IMR-90 (cell line): ENCODE data around the gene FN1. TPM values are rescaled to one million over a fixed set of nuclear protein-coding genes. Genes with fewer than 3 reads are reported as not detected.

Source experiments
- ATAC-seq: fragments of 200-7000 bp; cut with Tn5 transposase; 2 replicates; pipeline ENCODE4 v1.9.1; 2020; ENCODE audit warnings: low read depth, mild to moderate bottlenecking, moderate library complexity
- BruUV-seq: library from RNA; stranded (reverse); fragments of 400-500 nt; replicated peaks from 2 replicates; lab custom pipeline; 2021; lab: Mats Ljungman, UMichigan
- CTCF ChIA-PET: fragments of 300-600 bp; formaldehyde crosslinking; extraction: SDS; loops from one replicate; lab custom pipeline; 2021; ENCODE audit warnings: antibody characterized with exemption; lab: Yijun Ruan, JAX
- POLR2A ChIA-PET: fragments of 300-600 bp; sonication (Branson Sonifier 250); formaldehyde crosslinking; loops from one replicate; lab custom pipeline; 2022; ENCODE audit warnings: antibody characterized with exemption; ENCODE audit not compliant: unreplicated experiment; lab: Charles Lee
- DNase-seq: peaks from one replicate; pipeline ENCODE4 v3.0.0; 2013
- H2AFZ ChIP-seq: replicated peaks from 2 replicates; pipeline ENCODE3; 2013; ENCODE audit warnings: low read length, mild to moderate bottlenecking; ENCODE audit not compliant: poor library complexity
- H2AK5ac ChIP-seq: 2 replicates; pipeline ENCODE4 v1.6.1; 2013; ENCODE audit warnings: low read depth, low read length, inconsistent platforms
- H2AK9ac ChIP-seq: replicated peaks from 2 replicates; pipeline ENCODE3; 2013; ENCODE audit warnings: mild to moderate bottlenecking, low read depth, low read length, moderate library complexity; ENCODE audit not compliant: poor library complexity
- H2BK120ac ChIP-seq: 2 replicates; pipeline ENCODE4 v1.6.1; 2013; ENCODE audit warnings: low read depth, low read length, inconsistent platforms
- H2BK15ac ChIP-seq: 3 replicates; pipeline ENCODE4 v1.6.1; 2013; ENCODE audit warnings: low read depth, low read length, inconsistent platforms
- H2BK20ac ChIP-seq: 2 replicates; pipeline ENCODE4 v1.6.1; 2013; ENCODE audit warnings: low read depth, mild to moderate bottlenecking, inconsistent platforms, low read length, moderate library complexity
- H2BK5ac ChIP-seq: 2 replicates; pipeline ENCODE4 v1.6.1; 2013; ENCODE audit warnings: mild to moderate bottlenecking, low read depth, low read length, inconsistent platforms; ENCODE audit not compliant: poor library complexity, severe bottlenecking
- H3K14ac ChIP-seq: replicated peaks from 2 replicates; pipeline ENCODE4 v1.6.1; 2013; ENCODE audit warnings: low read depth, low read length, inconsistent platforms
- H3K18ac ChIP-seq: 2 replicates; pipeline ENCODE4 v1.6.1; 2013; ENCODE audit warnings: low read depth, low read length, control low read depth
- H3K23ac ChIP-seq: 2 replicates; pipeline ENCODE4 v1.6.1; 2013; ENCODE audit warnings: low read depth, low read length, inconsistent platforms
- H3K27ac ChIP-seq: 2 replicates; pipeline ENCODE4 v1.5.1; 2013; ENCODE audit warnings: mild to moderate bottlenecking, control low read depth, low read length; ENCODE audit not compliant: insufficient read depth
- H3K27me3 ChIP-seq: 2 replicates; pipeline ENCODE4 v1.6.1; 2013; ENCODE audit warnings: low read length; ENCODE audit not compliant: control insufficient read depth, insufficient read depth
- H3K36me3 ChIP-seq: 2 replicates; pipeline ENCODE4 v1.6.1; 2013; ENCODE audit warnings: low read length, mixed read lengths; ENCODE audit not compliant: control insufficient read depth, insufficient read depth
- H3K4ac ChIP-seq: 2 replicates; pipeline ENCODE4 v1.6.1; 2013; ENCODE audit warnings: low read depth, low read length, inconsistent platforms
- H3K4me1 ChIP-seq: 2 replicates; pipeline ENCODE4 v1.6.1; 2013; ENCODE audit warnings: low read length, mixed read lengths; ENCODE audit not compliant: control insufficient read depth, insufficient read depth
- H3K4me2 ChIP-seq: 2 replicates; pipeline ENCODE4 v1.6.1; 2013; ENCODE audit warnings: low read depth, mild to moderate bottlenecking, control low read depth, low read length, moderate library complexity
- H3K4me3 ChIP-seq: 2 replicates; pipeline ENCODE4 v1.5.1; 2013; ENCODE audit warnings: low read depth, mild to moderate bottlenecking, control low read depth, low read length, moderate library complexity; ENCODE audit not compliant: insufficient read depth
- H3K56ac ChIP-seq: 2 replicates; pipeline ENCODE4 v1.6.1; 2013; ENCODE audit warnings: low read length, inconsistent platforms; ENCODE audit not compliant: insufficient read depth; ENCODE audit errors: extremely low read depth
- H3K79me1 ChIP-seq, 2 experiments: 2 replicates each; pipeline ENCODE4 v1.6.1; 2013; ENCODE audit warnings: low read length in 2 of 2, inconsistent platforms in 1 of 2, low read depth in 1 of 2
- H3K9ac ChIP-seq: 2 replicates; pipeline ENCODE4 v1.6.1; 2013; ENCODE audit warnings: low read depth, low read length, control low read depth
- H3K9me1 ChIP-seq: 2 replicates; pipeline ENCODE4 v1.6.1; 2013; ENCODE audit warnings: low read length, inconsistent platforms; ENCODE audit not compliant: insufficient read depth
- H3K9me3 ChIP-seq: 2 replicates; pipeline ENCODE4 v1.6.1; 2013; ENCODE audit warnings: low read length; ENCODE audit not compliant: control insufficient read depth, insufficient read depth
- H4K20me1 ChIP-seq: 2 replicates; pipeline ENCODE4 v1.6.1; 2013; ENCODE audit warnings: low read length, inconsistent platforms; ENCODE audit not compliant: insufficient read depth
- H4K5ac ChIP-seq: 2 replicates; pipeline ENCODE4 v1.6.1; 2013; ENCODE audit warnings: mild to moderate bottlenecking, low read depth, low read length, control low read depth
- H4K8ac ChIP-seq, 2 experiments: 2 replicates each; pipeline ENCODE4 v1.6.1; 2013; ENCODE audit warnings: low read depth in 2 of 2, low read length in 2 of 2, control low read depth in 1 of 2, inconsistent platforms in 1 of 2
- H4K91ac ChIP-seq: 2 replicates; pipeline ENCODE4 v1.6.1; 2013; ENCODE audit warnings: low read depth, low read length, inconsistent platforms; ENCODE audit not compliant: insufficient read depth
- BHLHE40 ChIP-seq: fragments of 150-350 bp; IDR thresholded peaks from 2 replicates; pipeline ENCODE4 v1.6.1; 2016; ENCODE audit warnings: mild to moderate bottlenecking, low read depth, low read length
- CEBPB ChIP-seq: IDR thresholded peaks from 2 replicates; pipeline ENCODE4 v1.6.1; 2012; ENCODE audit warnings: low read depth, low read length, improper control_type of control experiment
- CHD1 ChIP-seq: IDR thresholded peaks from 2 replicates; pipeline ENCODE4 v1.6.1; 2012; ENCODE audit warnings: low read depth, low read length, improper control_type of control experiment
- CTCF ChIP-seq: conservative IDR thresholded peaks from 2 replicates; pipeline ENCODE4 v1.5.1; 2012; ENCODE audit warnings: mild to moderate bottlenecking, low read depth, low read length, improper control_type of control experiment
- ELK1 ChIP-seq: fragments of 150-350 bp; IDR thresholded peaks from 2 replicates; pipeline ENCODE4 v1.6.1; 2016; ENCODE audit warnings: low read depth, mild to moderate bottlenecking, low read length, moderate library complexity, borderline replicate concordance
- FOS ChIP-seq: fragments of 150-350 bp; IDR thresholded peaks from 2 replicates; pipeline ENCODE4 v1.6.1; 2016; ENCODE audit warnings: low read depth, low read length
- MAFK ChIP-seq: IDR thresholded peaks from 2 replicates; pipeline ENCODE4 v1.6.1; 2012; ENCODE audit warnings: low read depth, low read length, improper control_type of control experiment
- MAZ ChIP-seq: IDR thresholded peaks from 2 replicates; pipeline ENCODE4 v1.6.1; 2012; ENCODE audit warnings: low read depth, mild to moderate bottlenecking, low read length, improper control_type of control experiment, moderate library complexity, borderline replicate concordance
- NFE2L2 ChIP-seq: fragments of 150-350 bp; IDR thresholded peaks from 2 replicates; pipeline ENCODE4 v1.6.1; 2016; ENCODE audit warnings: low read depth, mild to moderate bottlenecking, low read length
- POLR2A ChIP-seq: IDR thresholded peaks from 2 replicates; pipeline ENCODE4 v1.6.1; 2012; ENCODE audit warnings: mild to moderate bottlenecking, low read depth, low read length
- RAD21 ChIP-seq: IDR thresholded peaks from 2 replicates; pipeline ENCODE4 v1.6.1; 2012; ENCODE audit warnings: low read length, improper control_type of control experiment
- RCOR1 ChIP-seq: IDR thresholded peaks from 2 replicates; pipeline ENCODE4 v1.6.1; 2012; ENCODE audit warnings: mild to moderate bottlenecking, low read length, improper control_type of control experiment; ENCODE audit not compliant: insufficient replicate concordance
- SMC3 ChIP-seq: fragments of 150-350 bp; IDR thresholded peaks from 2 replicates; pipeline ENCODE4 v1.6.1; 2016; ENCODE audit warnings: low read depth, mild to moderate bottlenecking, antibody characterized with exemption, low read length, moderate library complexity
- USF2 ChIP-seq: fragments of 150-350 bp; IDR thresholded peaks from 2 replicates; pipeline ENCODE4 v1.6.1; 2017; ENCODE audit warnings: mild to moderate bottlenecking, antibody characterized with exemption, low read length, low read depth
- WGBS, 2 experiments: methylation state at CpG; one replicate each; pipeline versions ENCODE4 v1.1.5 to v1.1.7; 2013; ENCODE audit warnings: missing lambda C conversion rate in 2 of 2; ENCODE audit not compliant: insufficient read length in 1 of 2; ENCODE audit errors: extremely low coverage in 2 of 2; 5-methylcytosine and 5-hydroxymethylcytosine counted together
- dilution Hi-C: fragments of 300-500 bp; cut with HindIII; formaldehyde crosslinking; loops from one replicate; pipeline ENCODE4 v1.14.3; 2018; ENCODE audit warnings: low sequenced_read_pairs; ENCODE audit not compliant: unreplicated experiment
- in situ Hi-C: fragments of 300-500 bp; cut with MboI; formaldehyde crosslinking; loops from 3 replicates; pipeline ENCODE4 v1.14.3; 2019; ENCODE audit warnings: low sequenced_read_pairs, inconsistent platforms, mixed read lengths
- intact Hi-C: fragments of 100-400 bp; cut with micrococcal nuclease; formaldehyde crosslinking; loops from 2 replicates; pipeline ENCODE4 v1.10.0; 2022
- polyA plus RNA-seq, 3 experiments: library from polyadenylated mRNA; depleted of rRNA; stranded (reverse); fragments of >200 nt; gene quantifications; 2 replicates each; pipeline ENCODE4 v1.2.3, GENCODE V29; 2012; ENCODE audit warnings: low replicate concordance in 1 of 3
- total RNA-seq: library from RNA; depleted of rRNA; stranded (reverse); fragments of >200 nt; gene quantifications from 2 replicates; pipeline ENCODE4 v1.2.3, GENCODE V29; 2012

Gene FN1
- total and polyA plus RNA-seq, 2 of the 4 experiments (the other 2 are of a cell fraction), result 8,243 to 13,004 TPM

- POLR2A ChIA-PET, result no interaction called here
- Histone ChIP-seq H3K9ac (no peak overlapping the region), H2AK5ac (no peak overlapping the region), H3K4me2 (no peak overlapping the region), H3K79me1 (peaks cover 19 to 43% of the 10 kb centered on the region in 2 experiments), H3K9me1 (peaks cover 12% of the 10 kb centered on the region), H2BK120ac (no peak overlapping the region), H3K9me3 (no peaks in the 10 kb centered on the region), H3K27ac (no peak overlapping the region), H3K4me3 (no peak overlapping the region), H3K4ac (no peak overlapping the region), H3K18ac (no peak overlapping the region), H3K23ac (no peak overlapping the region), H3K36me3 (peaks cover 73% of the 10 kb centered on the region), H2BK20ac (no peak overlapping the region), H3K14ac (no peak overlapping the region), H3K27me3 (no peaks in the 10 kb centered on the region), H4K20me1 (peaks cover 40% of the 10 kb centered on the region), H2BK15ac (no peak overlapping the region), H4K8ac (0 out of 4 replicates have a peak overlapping the region, but pooled peaks of 1 of the 2 experiments have one; percentile 0), H4K5ac (no peak overlapping the region), H2AK9ac (peak overlapping the region; percentile 61), H3K4me1 (peaks cover 7% of the 10 kb centered on the region), H3K56ac (no peak overlapping the region), H2BK5ac (no peak overlapping the region), H2AFZ (no peak overlapping the region), H4K91ac (no peak overlapping the region)
- in situ Hi-C loops (no loop called here), intact Hi-C loops (no loop called here), dilution Hi-C loops (no loop called here)
- TSS peak; percentile 93 for BruUV-seq
- CTCF ChIA-PET, result no interaction called here
- ATAC-seq (no peak), DNase-seq (no peak)
- 89% methylated on average over 4 of the region's 14 CpGs; no CpG with 5 or more reads in 1 of the 2 experiments for WGBS, 2 experiments
- TF ChIP-seq CHD1 (no peak), ELK1 (no peak), MAZ (no peak), MAFK (no peak), USF2 (no peak), FOS (no peak), SMC3 (no peak), POLR2A (no peak), RAD21 (no peak), BHLHE40 (no peak), NFE2L2 (no peak), RCOR1 (no peak), CEBPB (no peak; the same call in 1 of the 2 replicates), CTCF (no peak)
Measured at GRCh38 chr2:215371915-215372897, 63.7 kb downstream of the FN1 start.
